ENCODE data around the gene AP3S1. TPM values are rescaled to one million over a fixed set of nuclear protein-coding genes. Genes with fewer than 3 reads are reported as not detected.
A peak's percentile ranks its signal among the peaks of the same experiment; 100 is the strongest.

Gene AP3S1
- polyA plus RNA-seq, 2 of the 4 experiments (the other 2 are of a cell fraction), result 75.7 to 103 TPM

GRCh38 chr5:115847290-115847689 lies 5.6 kb downstream of the AP3S1 start:
- Histone ChIP-seq H3K4me2 (0 out of 3 replicates have a peak overlapping the region, but pooled peaks have one; percentile 9), H3K4me3 (no peak overlapping the region), H3K27ac (no peak overlapping the region), H3K9me3 (no peaks in the 10 kb centered on the region), H3K4me1 (peaks cover 30% of the 10 kb centered on the region)
- ChIA-PET CTCF (interaction anchor here (1.0 to 1.3 kb wide), 2 partner anchors 39 to 213 kb away, joined by 3 read pairs; no protein-coding TSS in a partner anchor), POLR2A (no interaction called here)
- TF ChIP-seq E2F6 (IDR thresholded peaks at IDR 0.05; ENCODE audit: borderline replicate concordance, low read depth) (no peak), ZNF302 (CRISPR knock-in tag; IDR thresholded peaks at IDR 0.05) (no peak), ZSCAN20 (CRISPR knock-in tag; IDR thresholded peaks at IDR 0.05) (no peak), RAD21 (conservative IDR thresholded peaks at IDR 0.05 in 1 of 2, IDR thresholded peaks at IDR 0.05 in 1 of 2) (no peak), SREBF2 (IDR thresholded peaks at IDR 0.05) (no peak), HDAC2 (IDR thresholded peaks at IDR 0.05) (no peak), GATA3 (IDR thresholded peaks at IDR 0.05; ENCODE audit: borderline replicate concordance) (no peak), JUN (IDR thresholded peaks at IDR 0.05) (no peak), POLR2AphosphoS2 (conservative IDR thresholded peaks at IDR 0.05; ENCODE audit: low read length) (no peak), HEYL (CRISPR knock-in tag; IDR thresholded peaks at IDR 0.05) (no peak), HOXA7 (CRISPR knock-in tag; IDR thresholded peaks at IDR 0.05) (no peak)
- TF ChIP-seq, protein P1, sequence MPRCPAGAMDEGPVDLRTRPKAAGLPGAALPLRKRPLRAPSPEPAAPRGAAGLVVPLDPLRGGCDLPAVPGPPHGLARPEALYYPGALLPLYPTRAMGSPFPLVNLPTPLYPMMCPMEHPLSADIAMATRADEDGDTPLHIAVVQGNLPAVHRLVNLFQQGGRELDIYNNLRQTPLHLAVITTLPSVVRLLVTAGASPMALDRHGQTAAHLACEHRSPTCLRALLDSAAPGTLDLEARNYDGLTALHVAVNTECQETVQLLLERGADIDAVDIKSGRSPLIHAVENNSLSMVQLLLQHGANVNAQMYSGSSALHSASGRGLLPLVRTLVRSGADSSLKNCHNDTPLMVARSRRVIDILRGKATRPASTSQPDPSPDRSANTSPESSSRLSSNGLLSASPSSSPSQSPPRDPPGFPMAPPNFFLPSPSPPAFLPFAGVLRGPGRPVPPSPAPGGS (IDR thresholded peaks at IDR 0.05), result no peak
- TF ChIP-seq, protein P2, sequence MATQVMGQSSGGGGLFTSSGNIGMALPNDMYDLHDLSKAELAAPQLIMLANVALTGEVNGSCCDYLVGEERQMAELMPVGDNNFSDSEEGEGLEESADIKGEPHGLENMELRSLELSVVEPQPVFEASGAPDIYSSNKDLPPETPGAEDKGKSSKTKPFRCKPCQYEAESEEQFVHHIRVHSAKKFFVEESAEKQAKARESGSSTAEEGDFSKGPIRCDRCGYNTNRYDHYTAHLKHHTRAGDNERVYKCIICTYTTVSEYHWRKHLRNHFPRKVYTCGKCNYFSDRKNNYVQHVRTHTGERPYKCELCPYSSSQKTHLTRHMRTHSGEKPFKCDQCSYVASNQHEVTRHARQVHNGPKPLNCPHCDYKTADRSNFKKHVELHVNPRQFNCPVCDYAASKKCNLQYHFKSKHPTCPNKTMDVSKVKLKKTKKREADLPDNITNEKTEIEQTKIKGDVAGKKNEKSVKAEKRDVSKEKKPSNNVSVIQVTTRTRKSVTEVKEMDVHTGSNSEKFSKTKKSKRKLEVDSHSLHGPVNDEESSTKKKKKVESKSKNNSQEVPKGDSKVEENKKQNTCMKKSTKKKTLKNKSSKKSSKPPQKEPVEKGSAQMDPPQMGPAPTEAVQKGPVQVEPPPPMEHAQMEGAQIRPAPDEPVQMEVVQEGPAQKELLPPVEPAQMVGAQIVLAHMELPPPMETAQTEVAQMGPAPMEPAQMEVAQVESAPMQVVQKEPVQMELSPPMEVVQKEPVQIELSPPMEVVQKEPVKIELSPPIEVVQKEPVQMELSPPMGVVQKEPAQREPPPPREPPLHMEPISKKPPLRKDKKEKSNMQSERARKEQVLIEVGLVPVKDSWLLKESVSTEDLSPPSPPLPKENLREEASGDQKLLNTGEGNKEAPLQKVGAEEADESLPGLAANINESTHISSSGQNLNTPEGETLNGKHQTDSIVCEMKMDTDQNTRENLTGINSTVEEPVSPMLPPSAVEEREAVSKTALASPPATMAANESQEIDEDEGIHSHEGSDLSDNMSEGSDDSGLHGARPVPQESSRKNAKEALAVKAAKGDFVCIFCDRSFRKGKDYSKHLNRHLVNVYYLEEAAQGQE (IDR thresholded peaks at IDR 0.05), result no peak
- no peak for DNase-seq (ENCODE audit: low read depth in 1 of 2, low spot score in 1 of 2)
- 74% methylated on average over 7 of the region's 7 CpGs for WGBS (ENCODE audit: missing lambda C conversion rate)
- no peak for FAIRE-seq
- no peak for ATAC-seq

GRCh38 chr5:115849258-115849798 lies 7.6 kb downstream of the AP3S1 start:
- ATAC-seq, result no peak
- H3K9me3 ChIP-seq, result 0 out of 3 replicates have a peak, but pooled peaks cover 2% of the 10 kb centered on the region
- TF ChIP-seq JUNB (IDR thresholded peaks at IDR 0.05) (no peak), GATA3 (IDR thresholded peaks at IDR 0.05; ENCODE audit: borderline replicate concordance) (no peak), CTCF (IDR thresholded peaks at IDR 0.05) (no peak), ZSCAN20 (CRISPR knock-in tag; IDR thresholded peaks at IDR 0.05) (no peak), ZC3H11A (IDR thresholded peaks at IDR 0.05) (no peak), CBX2 (IDR thresholded peaks at IDR 0.05; ENCODE audit: borderline replicate concordance, low read depth) (no peak)
- TF ChIP-seq, protein P3, sequence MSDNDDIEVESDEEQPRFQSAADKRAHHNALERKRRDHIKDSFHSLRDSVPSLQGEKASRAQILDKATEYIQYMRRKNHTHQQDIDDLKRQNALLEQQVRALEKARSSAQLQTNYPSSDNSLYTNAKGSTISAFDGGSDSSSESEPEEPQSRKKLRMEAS (IDR thresholded peaks at IDR 0.05), result no peak
- TF ChIP-seq, protein P1 (IDR thresholded peaks at IDR 0.05), result no peak
- CTCF ChIA-PET, result no interaction called here
- H3K4me1 ChIP-seq, result peaks cover 19% of the 10 kb centered on the region
- no peak overlapping the region for H3K4me3 ChIP-seq
- 93% methylated on average over 3 of the region's 3 CpGs for WGBS (ENCODE audit: missing lambda C conversion rate)
- no peak for FAIRE-seq
- DNase-seq (ENCODE audit: low read depth in 1 of 2, low spot score in 1 of 2), result no peak
- no peak overlapping the region for H3K27ac ChIP-seq
- POLR2A ChIA-PET, result no interaction called here
- H3K4me2 ChIP-seq, result no peak overlapping the region

Data from A549 (cell line).